ENCODE measurements around the gene GCDH. TPM values are rescaled to one million over a fixed set of nuclear protein-coding genes. Genes with fewer than 3 reads are reported as not detected.

Gene GCDH
- total RNA-seq, 2 donors from 2014 or later: 34.0 to 36.2 TPM

DNA sequence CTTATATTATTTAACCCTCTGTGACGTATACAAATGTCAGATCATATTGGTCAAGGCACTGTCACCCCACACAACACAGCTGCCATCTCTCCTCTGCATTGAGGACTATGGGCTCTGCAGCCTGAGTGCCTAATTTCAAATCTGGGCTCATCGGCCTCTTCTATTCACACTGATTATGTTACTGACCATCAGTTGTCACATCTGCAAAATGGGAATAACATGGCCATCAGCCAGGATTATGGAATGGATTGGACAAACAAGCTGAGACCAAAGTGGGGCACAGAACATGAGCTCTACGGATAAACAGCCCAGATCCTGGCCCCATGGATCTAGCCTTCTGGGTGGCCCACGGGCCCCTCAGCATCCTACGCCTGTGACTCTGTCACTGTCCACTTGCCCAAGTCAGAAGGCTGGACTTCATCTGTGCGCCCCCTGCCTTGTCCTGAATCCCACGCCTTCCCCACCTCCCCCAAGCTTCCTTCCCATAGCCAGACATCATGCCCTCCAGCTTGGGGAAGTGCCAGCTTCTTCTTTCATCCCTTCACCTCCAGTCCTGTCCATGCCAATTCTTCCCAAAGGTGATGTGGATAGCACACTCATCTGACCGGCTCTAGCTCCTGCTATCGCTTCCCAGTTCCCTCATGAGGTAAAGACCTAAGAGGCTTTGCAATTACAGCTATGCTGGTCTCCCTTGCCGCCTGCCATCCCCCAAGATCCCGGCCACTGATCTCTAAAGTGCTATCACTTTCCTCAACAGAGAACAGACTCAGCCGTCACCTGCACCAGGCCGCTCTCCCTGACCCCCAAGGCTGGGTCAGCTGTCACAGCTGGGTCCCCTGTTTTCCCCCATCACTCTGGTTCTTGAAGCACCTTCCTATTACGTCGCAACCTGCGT, 41.7 kb downstream of the GCDH start:
- no peaks in the 10 kb centered on the region for H3K9me3 ChIP-seq (ENCODE audit: control insufficient read depth, low read length, poor library complexity, severe bottlenecking)
- no peak for DNase-seq
- Mint-ChIP-seq H3K4me1 (peaks cover 25% of the 10 kb centered on the region), H3K36me3 (ENCODE audit: low read depth) (peaks cover 3% of the 10 kb centered on the region), H3K27ac (peak overlapping the region; percentile 95), H3K27me3 (no peaks in the 10 kb centered on the region), H3K4me3 (peak overlapping the region; percentile 98)
- ATAC-seq: no peak

GRCh38 chr19:12933287-12934072, 42.5 kb downstream of the GCDH start, which contains the start of gene FARSA:
TSS of gene FARSA (minus strand) at chr19:12933711. CDS start at chr19:12933696, 15 bp downstream.
- no peaks in the 10 kb centered on the region for H3K27me3 Mint-ChIP-seq
- peak within 1 kb of the TSS; percentile 98 for H3K4me3 Mint-ChIP-seq
- ATAC-seq: peak; percentile 64
- H3K4me1 Mint-ChIP-seq: peaks cover 32% of the 10 kb centered on the region
- peak; percentile 75 to 83 (median 78) for DNase-seq
- no peaks in the 10 kb centered on the region for H3K36me3 Mint-ChIP-seq (ENCODE audit: low read depth)
- no peaks in the 10 kb centered on the region for H3K9me3 ChIP-seq (ENCODE audit: control insufficient read depth, low read length, poor library complexity, severe bottlenecking)
- H3K27ac Mint-ChIP-seq: peak within 1 kb of the TSS; percentile 95

DNA sequence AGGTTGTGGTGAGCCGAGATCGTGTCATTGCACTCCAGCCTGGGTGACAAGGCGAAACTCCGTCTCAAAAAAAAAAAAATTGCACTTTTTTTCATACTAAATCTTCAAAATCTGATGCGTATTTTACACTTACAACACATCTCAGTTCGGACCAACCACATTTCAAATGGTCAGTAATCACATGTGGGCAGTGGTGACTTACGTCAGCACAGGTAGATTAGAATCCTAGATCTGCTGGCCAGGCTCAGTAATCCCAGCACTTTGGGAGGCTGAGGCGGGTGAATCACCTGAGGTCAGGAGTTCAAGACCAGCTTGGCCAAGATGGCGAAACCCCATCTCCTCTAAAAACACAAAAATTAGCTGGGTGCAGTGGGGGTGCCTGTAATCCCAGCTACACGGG, 44.1 kb downstream of the GCDH start:
- Mint-ChIP-seq H3K4me3 (no peak overlapping the region), H3K36me3 (ENCODE audit: low read depth) (peaks cover 3% of the 10 kb centered on the region), H3K27ac (no peak overlapping the region), H3K27me3 (no peaks in the 10 kb centered on the region), H3K4me1 (peaks cover 46% of the 10 kb centered on the region)
- DNase-seq (no peak), ATAC-seq (no peak)
- H3K9me3 ChIP-seq (ENCODE audit: control insufficient read depth, low read length, poor library complexity, severe bottlenecking): no peaks in the 10 kb centered on the region

DNA sequence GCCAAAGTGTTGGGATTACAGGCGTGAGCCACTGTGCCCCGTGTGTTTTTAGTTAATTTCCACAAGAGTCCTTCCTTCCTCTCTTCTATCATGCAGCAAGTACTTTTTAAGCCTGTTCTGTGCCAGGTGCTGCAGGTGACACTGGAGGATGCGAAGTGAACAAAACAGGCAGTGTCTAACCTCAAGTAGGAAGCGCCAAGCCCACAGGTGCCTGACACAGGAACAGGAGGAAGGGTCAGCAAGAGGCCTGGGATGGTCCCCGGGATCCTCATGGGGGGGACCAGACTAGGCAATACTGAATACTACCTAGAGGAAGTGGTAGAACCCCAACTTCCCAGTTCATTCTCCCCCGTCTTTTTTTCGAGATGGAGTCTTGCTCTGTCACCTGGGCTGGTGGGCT, 45.6 kb downstream of the GCDH start:
- no peaks in the 10 kb centered on the region for H3K9me3 ChIP-seq (ENCODE audit: control insufficient read depth, low read length, poor library complexity, severe bottlenecking)
- H3K27me3 Mint-ChIP-seq: no peaks in the 10 kb centered on the region
- peaks cover 3% of the 10 kb centered on the region for H3K36me3 Mint-ChIP-seq (ENCODE audit: low read depth)
- peaks cover 53% of the 10 kb centered on the region for H3K4me1 Mint-ChIP-seq
- DNase-seq (no peak), ATAC-seq (no peak)
- no peak overlapping the region for H3K4me3 Mint-ChIP-seq
- peak overlapping the region; percentile 98 for H3K27ac Mint-ChIP-seq

GRCh38 chr19:12937093-12937926, 46.4 kb downstream of the GCDH start:
- Mint-ChIP-seq H3K27me3 (no peaks in the 10 kb centered on the region), H3K4me1 (peaks cover 52% of the 10 kb centered on the region), H3K36me3 (ENCODE audit: low read depth) (peaks cover 3% of the 10 kb centered on the region), H3K4me3 (peak overlapping the region; percentile 97), H3K27ac (peak overlapping the region; percentile 98)
- no peak for DNase-seq
- H3K9me3 ChIP-seq (ENCODE audit: control insufficient read depth, low read length, poor library complexity, severe bottlenecking): no peaks in the 10 kb centered on the region
- no peak for ATAC-seq

- H3K9me3 ChIP-seq (ENCODE audit: control insufficient read depth, low read length, poor library complexity, severe bottlenecking): no peaks in the 10 kb centered on the region
- peaks cover 43% of the 10 kb centered on the region for H3K4me1 Mint-ChIP-seq
- H3K4me3 Mint-ChIP-seq: peak within 1 kb of the TSS; percentile 97
- H3K27me3 Mint-ChIP-seq: no peaks in the 10 kb centered on the region
- ATAC-seq (peak; percentile 91), DNase-seq (peak; percentile 95 to 98 (median 98))
- peaks cover 3% of the 10 kb centered on the region for H3K36me3 Mint-ChIP-seq (ENCODE audit: low read depth)
- H3K27ac Mint-ChIP-seq: peak within 1 kb of the TSS; percentile 98
Measured at GRCh38 chr19:12937927-12938778, 47.2 kb downstream of the GCDH start, which contains the start of gene CALR. TSS of gene CALR (plus strand) at chr19:12938609. CDS start at chr19:12938680, 71 bp downstream.

DNA sequence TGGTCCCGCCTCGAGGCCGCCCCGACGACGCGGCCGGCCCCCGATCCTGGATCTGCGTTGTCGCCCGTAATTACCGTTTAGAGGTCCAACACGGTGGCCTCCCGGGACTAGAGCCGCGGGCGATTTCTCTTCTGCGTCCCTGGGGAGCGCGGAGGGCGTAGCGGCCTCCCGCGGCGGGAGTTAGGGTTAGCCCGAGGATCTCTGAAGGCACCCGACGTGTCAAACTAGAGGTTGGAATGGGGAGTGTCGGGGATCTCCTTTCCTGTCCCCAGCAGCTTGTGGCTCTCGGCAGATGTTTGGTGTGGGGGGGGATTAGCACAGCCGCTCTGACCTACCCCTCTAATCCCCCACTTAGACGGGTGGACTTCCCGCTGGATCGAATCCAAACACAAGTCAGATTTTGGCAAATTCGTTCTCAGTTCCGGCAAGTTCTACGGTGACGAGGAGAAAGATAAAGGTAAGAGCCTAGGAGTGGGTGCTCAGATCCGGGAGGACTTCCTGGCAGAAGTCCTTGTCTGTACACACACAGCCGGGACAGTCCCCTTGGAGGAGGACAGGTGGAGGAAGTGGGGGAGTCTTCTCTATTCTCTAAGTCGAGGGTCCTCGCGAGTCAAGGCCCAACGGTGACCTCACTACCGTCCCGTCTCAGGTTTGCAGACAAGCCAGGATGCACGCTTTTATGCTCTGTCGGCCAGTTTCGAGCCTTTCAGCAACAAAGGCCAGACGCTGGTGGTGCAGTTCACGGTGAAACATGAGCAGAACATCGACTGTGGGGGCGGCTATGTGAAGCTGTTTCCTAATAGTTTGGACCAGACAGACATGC, 48.0 kb downstream of the GCDH start:
- ATAC-seq (peak; percentile 24), DNase-seq (no peak)
- Mint-ChIP-seq H3K4me3 (peak overlapping the region; percentile 97), H3K27ac (peak overlapping the region; percentile 98), H3K27me3 (no peaks in the 10 kb centered on the region), H3K4me1 (peaks cover 40% of the 10 kb centered on the region), H3K36me3 (ENCODE audit: low read depth) (peaks cover 8% of the 10 kb centered on the region)
- H3K9me3 ChIP-seq (ENCODE audit: control insufficient read depth, low read length, poor library complexity, severe bottlenecking): no peaks in the 10 kb centered on the region

GRCh38 chr19:12939975-12940423, 49.0 kb downstream of the GCDH start:
- ATAC-seq (no peak), DNase-seq (no peak)
- H3K9me3 ChIP-seq (ENCODE audit: control insufficient read depth, low read length, poor library complexity, severe bottlenecking): no peaks in the 10 kb centered on the region
- H3K4me3 Mint-ChIP-seq: peak overlapping the region; percentile 97
- no peaks in the 10 kb centered on the region for H3K27me3 Mint-ChIP-seq
- peak overlapping the region; percentile 98 for H3K27ac Mint-ChIP-seq
- peaks cover 9% of the 10 kb centered on the region for H3K36me3 Mint-ChIP-seq (ENCODE audit: low read depth)
- H3K4me1 Mint-ChIP-seq: peaks cover 44% of the 10 kb centered on the region

GRCh38 chr19:12940897-12941296, 49.9 kb downstream of the GCDH start:
- no peak for ATAC-seq
- Mint-ChIP-seq H3K27me3 (no peaks in the 10 kb centered on the region), H3K36me3 (ENCODE audit: low read depth) (peaks cover 13% of the 10 kb centered on the region), H3K27ac (peak overlapping the region; percentile 98), H3K4me1 (peaks cover 52% of the 10 kb centered on the region), H3K4me3 (peak overlapping the region; percentile 56)
- H3K9me3 ChIP-seq (ENCODE audit: control insufficient read depth, low read length, poor library complexity, severe bottlenecking): no peaks in the 10 kb centered on the region
- DNase-seq: no peak

DNA sequence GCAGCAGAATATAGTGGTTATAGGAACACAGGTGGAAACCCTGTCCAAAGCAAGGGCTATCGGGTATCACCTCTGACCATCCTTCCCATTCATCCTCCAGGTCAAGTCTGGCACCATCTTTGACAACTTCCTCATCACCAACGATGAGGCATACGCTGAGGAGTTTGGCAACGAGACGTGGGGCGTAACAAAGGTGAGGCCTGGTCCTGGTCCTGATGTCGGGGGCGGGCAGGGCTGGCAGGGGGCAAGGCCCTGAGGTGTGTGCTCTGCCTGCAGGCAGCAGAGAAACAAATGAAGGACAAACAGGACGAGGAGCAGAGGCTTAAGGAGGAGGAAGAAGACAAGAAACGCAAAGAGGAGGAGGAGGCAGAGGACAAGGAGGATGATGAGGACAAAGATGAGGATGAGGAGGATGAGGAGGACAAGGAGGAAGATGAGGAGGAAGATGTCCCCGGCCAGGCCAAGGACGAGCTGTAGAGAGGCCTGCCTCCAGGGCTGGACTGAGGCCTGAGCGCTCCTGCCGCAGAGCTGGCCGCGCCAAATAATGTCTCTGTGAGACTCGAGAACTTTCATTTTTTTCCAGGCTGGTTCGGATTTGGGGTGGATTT, 52.6 kb downstream of the GCDH start:
- ATAC-seq: no peak

DNA sequence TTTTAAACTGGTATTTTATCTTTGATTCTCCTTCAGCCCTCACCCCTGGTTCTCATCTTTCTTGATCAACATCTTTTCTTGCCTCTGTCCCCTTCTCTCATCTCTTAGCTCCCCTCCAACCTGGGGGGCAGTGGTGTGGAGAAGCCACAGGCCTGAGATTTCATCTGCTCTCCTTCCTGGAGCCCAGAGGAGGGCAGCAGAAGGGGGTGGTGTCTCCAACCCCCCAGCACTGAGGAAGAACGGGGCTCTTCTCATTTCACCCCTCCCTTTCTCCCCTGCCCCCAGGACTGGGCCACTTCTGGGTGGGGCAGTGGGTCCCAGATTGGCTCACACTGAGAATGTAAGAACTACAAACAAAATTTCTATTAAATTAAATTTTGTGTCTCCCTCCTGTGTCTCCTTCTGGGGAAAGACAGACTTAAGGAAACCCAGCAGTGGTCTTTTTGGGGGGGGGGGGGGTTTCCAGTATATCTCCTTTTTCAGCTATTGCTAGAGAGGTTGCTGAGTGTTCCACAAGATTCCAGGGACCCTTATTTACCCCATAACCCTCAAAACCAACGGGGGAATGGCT, 53.2 kb downstream of the GCDH start:
- Mint-ChIP-seq H3K27ac (peak overlapping the region; percentile 98), H3K4me1 (peaks cover 41% of the 10 kb centered on the region), H3K27me3 (no peaks in the 10 kb centered on the region), H3K4me3 (peak overlapping the region; percentile 67), H3K36me3 (ENCODE audit: low read depth) (peaks cover 13% of the 10 kb centered on the region)
- DNase-seq (no peak), ATAC-seq (no peak)
- H3K9me3 ChIP-seq (ENCODE audit: control insufficient read depth, low read length, poor library complexity, severe bottlenecking): no peaks in the 10 kb centered on the region

More for the DNA sequence above, 52.6 kb downstream of the GCDH start:
- peaks cover 46% of the 10 kb centered on the region for H3K4me1 Mint-ChIP-seq
- no peak for DNase-seq
- H3K4me3 Mint-ChIP-seq: peak overlapping the region; percentile 67
- H3K27me3 Mint-ChIP-seq: no peaks in the 10 kb centered on the region
- H3K9me3 ChIP-seq (ENCODE audit: control insufficient read depth, low read length, poor library complexity, severe bottlenecking): no peaks in the 10 kb centered on the region
- H3K27ac Mint-ChIP-seq: peak overlapping the region; percentile 98
- H3K36me3 Mint-ChIP-seq (ENCODE audit: low read depth): peaks cover 13% of the 10 kb centered on the region

All from T-helper 17 cell (primary cell).